ENCODE results near the gene TINAGL1. TPM values are rescaled to one million over a fixed set of nuclear protein-coding genes. Genes with fewer than 3 reads are reported as not detected.

Gene TINAGL1
- total and polyA plus RNA-seq, 10 of the 15 experiments (the other 5 are each of a cell fraction or from before 2014, with no cell fraction given), result 0.20 to 0.49 (median 0.23) TPM; not detected in 7

- no peak for TF ChIP-seq SKIL (IDR thresholded peaks at IDR 0.05; ENCODE audit: low read depth, poor library complexity, severe bottlenecking)
- no peak for TF ChIP-seq ZBTB40 (IDR thresholded peaks at IDR 0.05; ENCODE audit: borderline replicate concordance)
- TF ChIP-seq RAD21 (IDR thresholded peaks at IDR 0.05; ENCODE audit: insufficient read depth, low read depth, low read length), result no peak
- TF ChIP-seq CREM (IDR thresholded peaks at IDR 0.05; ENCODE audit: low read depth), result no peak
Measured at GRCh38 chr1:31626223-31627207, 50.2 kb downstream of the TINAGL1 start (continued).

All from GM12878 (cell line).